ENCODE data around the gene FILIP1L.

GRCh38 chr3:99958222-99958912, 155.9 kb downstream of the FILIP1L start:
- no peak for TF ChIP-seq CTCF (IDR thresholded peaks at IDR 0.05)
- TF ChIP-seq MAX (IDR thresholded peaks at IDR 0.05; ENCODE audit: low read depth) = no peak
- no peak for TF ChIP-seq EP300 (IDR thresholded peaks at IDR 0.05; ENCODE audit: borderline replicate concordance in 1 of 2, low read depth in 1 of 2, low read length in 1 of 2)
- TF ChIP-seq SIN3A (IDR thresholded peaks at IDR 0.05; ENCODE audit: borderline replicate concordance, low read depth, low read length) = no peak
- no peak for TF ChIP-seq PBX3 (IDR thresholded peaks at IDR 0.05)
- TF ChIP-seq REST (IDR thresholded peaks at IDR 0.05; ENCODE audit: low read depth, low read length) = no peak
- TF ChIP-seq YY1 (IDR thresholded peaks at IDR 0.05; ENCODE audit: low read depth) = no peak
- no peak for TF ChIP-seq RCOR1 (IDR thresholded peaks at IDR 0.05; ENCODE audit: low read length)
- no peak for TF ChIP-seq FOXM1 (IDR thresholded peaks at IDR 0.05; ENCODE audit: low read depth)
- no peak for TF ChIP-seq POLR2AphosphoS5 (IDR thresholded peaks at IDR 0.05; ENCODE audit: low read depth, low read length)
- no peak for TF ChIP-seq TAF1 (IDR thresholded peaks at IDR 0.05; ENCODE audit: borderline replicate concordance, low read depth, low read length)

Measured in SK-N-SH (cell line).